ENCODE data around the gene CHSY1. TPM values are rescaled to one million over a fixed set of nuclear protein-coding genes. Genes with fewer than 3 reads are reported as not detected.
A peak's percentile ranks its signal among the peaks of the same experiment; 100 is the strongest.

The CHSY1 gene
- total and polyA plus RNA-seq, 2 of the 13 experiments (the other 11 are each of a cell fraction or from before 2014, with no cell fraction given), result 13.3 to 13.7 TPM

DNA sequence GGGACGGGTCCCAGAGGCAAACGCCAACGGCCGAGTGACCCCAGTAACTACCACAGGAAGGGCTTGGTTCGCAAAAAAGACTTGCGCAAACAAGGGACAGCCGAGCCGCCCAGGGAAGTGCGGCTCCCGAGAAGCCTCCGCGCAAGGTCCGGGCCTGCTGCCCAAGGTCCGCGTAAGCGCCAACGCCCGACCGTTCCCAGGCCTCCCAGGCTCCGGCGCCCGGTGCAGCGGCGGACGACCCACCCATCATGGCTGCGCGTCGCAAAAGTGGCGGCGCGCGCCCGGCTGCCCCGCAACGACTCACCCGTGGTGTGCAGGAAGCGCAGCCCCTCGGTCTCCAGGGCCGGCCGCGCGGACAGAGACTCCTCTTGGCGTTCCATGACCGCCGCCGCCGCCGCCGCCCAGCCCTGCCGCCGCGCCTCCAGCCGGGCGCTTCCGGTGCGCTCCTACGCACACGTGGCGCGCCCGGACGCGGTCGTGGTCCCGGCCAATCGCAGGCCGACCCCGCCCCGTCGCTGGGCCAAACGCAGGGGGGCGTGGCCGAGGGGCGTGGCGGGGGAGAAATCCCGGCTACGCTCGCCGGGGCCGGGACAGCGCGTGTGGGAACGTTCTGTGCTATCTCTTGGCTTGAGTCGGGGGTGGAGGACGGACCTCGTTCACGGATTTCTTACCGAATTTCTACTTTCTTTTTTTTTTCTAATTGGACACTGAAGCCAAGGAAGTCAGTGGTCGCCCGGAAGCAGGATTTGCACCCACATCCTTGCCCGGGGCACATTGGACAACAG is 25.4 kb upstream of the CHSY1 start, which contains the start of gene SELENOS (continued):
- TF ChIP-seq, protein P1, sequence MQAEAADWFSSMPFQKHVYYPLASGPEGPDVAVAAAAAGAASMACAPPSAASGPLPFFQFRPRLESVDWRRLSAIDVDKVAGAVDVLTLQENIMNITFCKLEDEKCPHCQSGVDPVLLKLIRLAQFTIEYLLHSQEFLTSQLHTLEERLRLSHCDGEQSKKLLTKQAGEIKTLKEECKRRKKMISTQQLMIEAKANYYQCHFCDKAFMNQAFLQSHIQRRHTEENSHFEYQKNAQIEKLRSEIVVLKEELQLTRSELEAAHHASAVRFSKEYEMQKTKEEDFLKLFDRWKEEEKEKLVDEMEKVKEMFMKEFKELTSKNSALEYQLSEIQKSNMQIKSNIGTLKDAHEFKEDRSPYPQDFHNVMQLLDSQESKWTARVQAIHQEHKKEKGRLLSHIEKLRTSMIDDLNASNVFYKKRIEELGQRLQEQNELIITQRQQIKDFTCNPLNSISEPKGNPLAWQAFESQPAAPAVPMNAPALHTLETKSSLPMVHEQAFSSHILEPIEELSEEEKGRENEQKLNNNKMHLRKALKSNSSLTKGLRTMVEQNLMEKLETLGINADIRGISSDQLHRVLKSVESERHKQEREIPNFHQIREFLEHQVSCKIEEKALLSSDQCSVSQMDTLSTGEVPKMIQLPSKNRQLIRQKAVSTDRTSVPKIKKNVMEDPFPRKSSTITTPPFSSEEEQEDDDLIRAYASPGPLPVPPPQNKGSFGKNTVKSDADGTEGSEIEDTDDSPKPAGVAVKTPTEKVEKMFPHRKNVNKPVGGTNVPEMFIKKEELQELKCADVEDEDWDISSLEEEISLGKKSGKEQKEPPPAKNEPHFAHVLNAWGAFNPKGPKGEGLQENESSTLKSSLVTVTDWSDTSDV (CRISPR knock-in tag; IDR thresholded peaks at IDR 0.05), result no peak
- TF ChIP-seq MYNN (CRISPR knock-in tag; IDR thresholded peaks at IDR 0.05; ENCODE audit: low read depth) (no peak), ZNF329 (CRISPR knock-in tag; IDR thresholded peaks at IDR 0.05; ENCODE audit: low read depth) (0 out of 2 replicates have a peak, but pooled peaks have one; percentile 30), SUZ12 (IDR thresholded peaks at IDR 0.05; ENCODE audit: low read depth, low read length) (no peak), MIXL1 (CRISPR knock-in tag; IDR thresholded peaks at IDR 0.05) (no peak), KDM4B (CRISPR knock-in tag; IDR thresholded peaks at IDR 0.05) (no peak), SALL2 (CRISPR knock-in tag; IDR thresholded peaks at IDR 0.05) (peak; percentile 77; the same call in 1 of the 2 replicates), ZNF672 (CRISPR knock-in tag; IDR thresholded peaks at IDR 0.05) (no peak), ZNF10 (CRISPR knock-in tag; IDR thresholded peaks at IDR 0.05; ENCODE audit: borderline replicate concordance, low read depth) (no peak), CEBPB (IDR thresholded peaks at IDR 0.05; ENCODE audit: borderline replicate concordance, low read depth, low read length) (peak; percentile 51; the same call in 1 of the 2 replicates), HMG20A (CRISPR knock-in tag; IDR thresholded peaks at IDR 0.05; ENCODE audit: borderline replicate concordance) (no peak), HNRNPUL1 (IDR thresholded peaks at IDR 0.05; ENCODE audit: low read depth, low read length) (no peak), NCOA1 (CRISPR knock-in tag; IDR thresholded peaks at IDR 0.05) (no peak), KMT2A (CRISPR knock-in tag; IDR thresholded peaks at IDR 0.05) (peak; percentile 66), ZNF180 (CRISPR knock-in tag; IDR thresholded peaks at IDR 0.05; ENCODE audit: borderline replicate concordance, low read depth) (no peak), AFF4 (CRISPR knock-in tag; IDR thresholded peaks at IDR 0.05) (no peak)
- TF ChIP-seq, protein P2, sequence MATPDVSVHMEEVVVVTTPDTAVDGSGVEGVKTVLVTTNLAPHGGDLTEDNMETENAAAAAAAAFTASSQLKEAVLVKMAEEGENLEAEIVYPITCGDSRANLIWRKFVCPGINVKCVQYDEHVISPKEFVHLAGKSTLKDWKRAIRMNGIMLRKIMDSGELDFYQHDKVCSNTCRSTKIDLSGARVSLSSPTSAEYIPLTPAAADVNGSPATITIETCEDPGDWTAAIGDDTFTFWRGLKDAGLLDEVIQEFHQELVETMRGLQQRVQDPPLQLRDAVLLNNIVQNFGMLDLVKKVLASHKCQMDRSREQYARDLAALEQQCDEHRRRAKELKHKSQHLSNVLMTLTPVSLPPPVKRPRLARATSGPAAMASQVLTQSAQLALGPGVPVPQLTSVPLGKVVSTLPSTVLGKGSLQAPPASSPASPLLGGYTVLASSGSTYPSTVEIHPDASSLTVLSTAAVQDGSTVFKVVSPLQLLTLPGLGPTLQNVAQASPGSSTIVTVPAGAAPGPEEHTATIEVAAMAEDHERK (CRISPR knock-in tag; IDR thresholded peaks at IDR 0.05; ENCODE audit: low read depth), result peak; percentile 55; the same call in 1 of the 2 replicates
- TF ChIP-seq, protein P3, sequence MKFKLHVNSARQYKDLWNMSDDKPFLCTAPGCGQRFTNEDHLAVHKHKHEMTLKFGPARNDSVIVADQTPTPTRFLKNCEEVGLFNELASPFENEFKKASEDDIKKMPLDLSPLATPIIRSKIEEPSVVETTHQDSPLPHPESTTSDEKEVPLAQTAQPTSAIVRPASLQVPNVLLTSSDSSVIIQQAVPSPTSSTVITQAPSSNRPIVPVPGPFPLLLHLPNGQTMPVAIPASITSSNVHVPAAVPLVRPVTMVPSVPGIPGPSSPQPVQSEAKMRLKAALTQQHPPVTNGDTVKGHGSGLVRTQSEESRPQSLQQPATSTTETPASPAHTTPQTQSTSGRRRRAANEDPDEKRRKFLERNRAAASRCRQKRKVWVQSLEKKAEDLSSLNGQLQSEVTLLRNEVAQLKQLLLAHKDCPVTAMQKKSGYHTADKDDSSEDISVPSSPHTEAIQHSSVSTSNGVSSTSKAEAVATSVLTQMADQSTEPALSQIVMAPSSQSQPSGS (CRISPR knock-in tag; IDR thresholded peaks at IDR 0.05), result no peak

All from HepG2 (cell line).